A549 (cell line): ENCODE data around the gene TM9SF4. TPM values are rescaled to one million over a fixed set of nuclear protein-coding genes. Genes with fewer than 3 reads are reported as not detected.

ENCODE experiments used
- ATAC-seq, 2 experiments: fragments of 200-7000 bp in 1 of 2; fragments of >200 bp in 1 of 2; cut with Nextera tagmentation in 1 of 2; cut with Tn5 transposase in 1 of 2; 3 replicates each; pipeline versions ENCODE4 v1.8.0 to v1.9.1; 2018 to 2020; ENCODE audit warnings: mild to moderate bottlenecking in 1 of 2, moderate library complexity in 1 of 2
- CTCF ChIA-PET: fragments of 300-600 bp; sonication (Branson Sonifier 250); formaldehyde crosslinking; extraction: SDS; loops from one replicate; lab custom pipeline; 2021; ENCODE audit warnings: antibody characterized with exemption, inconsistent platforms; lab: Yijun Ruan, JAX
- POLR2A ChIA-PET: fragments of 350-600 bp; formaldehyde crosslinking; extraction: SDS; loops from one replicate; lab custom pipeline; 2021; ENCODE audit warnings: antibody characterized with exemption, inconsistent platforms; lab: Yijun Ruan, JAX
- DNase-seq, 2 experiments: peaks; one replicate each; pipeline versions ENCODE4 v3.0.0 to v3.0.0-alpha.2; 2011 to 2016; ENCODE audit warnings: low read depth in 1 of 2, low spot score in 1 of 2
- FAIRE-seq: peaks from 2 replicates; lab custom pipeline; 2011; peaks lifted over from hg19 to GRCh38; lab: Jason Lieb, UNC
- H3K27ac ChIP-seq, 2 experiments: fragments of >200 bp; sonication (Bioruptor Twin); formaldehyde crosslinking; 3 replicates each; pipeline ENCODE4 v1.5.1; 2016 to 2017
- H3K4me1 ChIP-seq: fragments of >200 bp; sonication (Bioruptor Twin); formaldehyde crosslinking; 3 replicates; pipeline ENCODE4 v1.6.1; 2016
- H3K4me2 ChIP-seq: fragments of >200 bp; sonication (Bioruptor Twin); formaldehyde crosslinking; 3 replicates; pipeline ENCODE4 v1.6.1; 2016
- H3K4me3 ChIP-seq: fragments of >200 bp; sonication (Bioruptor Twin); formaldehyde crosslinking; 3 replicates; pipeline ENCODE4 v1.5.1; 2016
- H3K9me3 ChIP-seq: fragments of >200 bp; sonication (Bioruptor Twin); formaldehyde crosslinking; 3 replicates; pipeline ENCODE4 v1.6.1; 2016
- ATOH8 ChIP-seq: fragments of 250-450 bp; sonication (Bioruptor Pico); IDR thresholded peaks from 2 replicates; pipeline ENCODE4 v1.5.0; 2020; ENCODE audit warnings: low read depth, mild to moderate bottlenecking, moderate library complexity
- BCL3 ChIP-seq: fragments of >200 bp; sonication (Bioruptor Twin); formaldehyde crosslinking; IDR thresholded peaks from 3 replicates; pipeline ENCODE4 v1.6.1; 2016
- CBX8 ChIP-seq: fragments of 200-600 bp; sonication (generic); IDR thresholded peaks from 2 replicates; pipeline ENCODE4 v1.6.1; 2016
- CEBPB ChIP-seq, 2 experiments: fragments of >200 bp in 1 of 2; sonication (Bioruptor Twin) in 1 of 2; formaldehyde crosslinking in 1 of 2; IDR thresholded peaks; 2 replicates each; pipeline ENCODE4 v1.6.1; 2012 to 2016
- E2F6 ChIP-seq: IDR thresholded peaks from 2 replicates; pipeline ENCODE4 v1.6.1; 2012; ENCODE audit warnings: low read depth, borderline replicate concordance
- EHF ChIP-seq: fragments of 250-450 bp; sonication (Bioruptor Pico); IDR thresholded peaks from 2 replicates; pipeline ENCODE4 v1.5.0; 2020; ENCODE audit warnings: mild to moderate bottlenecking
- EHMT2 ChIP-seq: fragments of 200-600 bp; sonication (generic); IDR thresholded peaks from 2 replicates; pipeline ENCODE4 v1.6.1; 2016; ENCODE audit warnings: antibody characterized with exemption, low read depth, mild to moderate bottlenecking, moderate library complexity
- EP300 ChIP-seq, 2 experiments: fragments of >200 bp; sonication (Bioruptor Twin); formaldehyde crosslinking; IDR thresholded peaks; 2 replicates in 1 of 2; 3 replicates in 1 of 2; pipeline ENCODE4 v1.6.1; 2016 to 2017
- ESRRA ChIP-seq: fragments of 150-350 bp; IDR thresholded peaks from 2 replicates; pipeline ENCODE4 v1.6.1; 2014; ENCODE audit warnings: mild to moderate bottlenecking, low read length, borderline replicate concordance
- HOXB5 ChIP-seq: fragments of 250-450 bp; sonication (Bioruptor Pico); IDR thresholded peaks from 2 replicates; pipeline ENCODE4 v1.5.0; 2020; ENCODE audit warnings: mild to moderate bottlenecking, moderate library complexity
- JUNB ChIP-seq: fragments of >200 bp; sonication (Bioruptor Twin); formaldehyde crosslinking; IDR thresholded peaks from 2 replicates; pipeline ENCODE4 v1.6.1; 2016
- KDM1A ChIP-seq: fragments of 200-600 bp; sonication (generic); IDR thresholded peaks from 2 replicates; pipeline ENCODE4 v1.6.1; 2016; ENCODE audit warnings: low read depth, mild to moderate bottlenecking
- KDM5A ChIP-seq: fragments of 200-600 bp; sonication (generic); IDR thresholded peaks from 2 replicates; pipeline ENCODE4 v1.6.1; 2016; ENCODE audit warnings: antibody characterized with exemption, mild to moderate bottlenecking
- MAFK ChIP-seq: fragments of 450-650 bp; IDR thresholded peaks from 2 replicates; pipeline ENCODE4 v1.6.1; 2014; ENCODE audit not compliant: partially characterized antibody
- MAZ ChIP-seq: fragments of 150-350 bp; IDR thresholded peaks from 2 replicates; pipeline ENCODE4 v1.6.1; 2014; ENCODE audit warnings: antibody characterized with exemption, low read depth, low read length, borderline replicate concordance
- MYC ChIP-seq: IDR thresholded peaks from 2 replicates; pipeline ENCODE4 v1.6.1; 2012; ENCODE audit warnings: mild to moderate bottlenecking, inconsistent platforms, low read length, improper control_type of control experiment, borderline replicate concordance
- PHF8 ChIP-seq: fragments of 200-600 bp; sonication (generic); IDR thresholded peaks from 2 replicates; pipeline ENCODE4 v1.6.1; 2016; ENCODE audit warnings: low read depth, mild to moderate bottlenecking, antibody characterized with exemption, moderate library complexity, borderline replicate concordance
- RARB ChIP-seq: fragments of 250-450 bp; sonication (Bioruptor Pico); IDR thresholded peaks from 2 replicates; pipeline ENCODE4 v1.8.0; 2021; ENCODE audit warnings: mild to moderate bottlenecking, moderate library complexity
- REST ChIP-seq: fragments of 200-600 bp; sonication (generic); IDR thresholded peaks from 2 replicates; pipeline ENCODE4 v1.6.1; 2016; ENCODE audit warnings: antibody characterized with exemption, mild to moderate bottlenecking, moderate library complexity
- RFX5 ChIP-seq: fragments of 450-650 bp; IDR thresholded peaks from 2 replicates; pipeline ENCODE4 v1.7.1; 2014; ENCODE audit warnings: antibody characterized with exemption, mild to moderate bottlenecking, moderate library complexity
- TFCP2L1 ChIP-seq: fragments of 250-450 bp; sonication (Bioruptor Pico); IDR thresholded peaks from 2 replicates; pipeline ENCODE4 v1.5.0; 2021; ENCODE audit warnings: mild to moderate bottlenecking
- TP53 ChIP-seq: fragments of 250-450 bp; sonication (Bioruptor Pico); IDR thresholded peaks from 2 replicates; pipeline ENCODE4 v1.5.0; 2021; ENCODE audit warnings: mild to moderate bottlenecking, moderate library complexity
- USF2 ChIP-seq: fragments of 450-650 bp; IDR thresholded peaks from 2 replicates; pipeline ENCODE4 v1.6.1; 2014; ENCODE audit warnings: antibody characterized with exemption
- ZSCAN20 ChIP-seq: fragments of 250-450 bp; sonication (Bioruptor Pico); IDR thresholded peaks from 2 replicates; pipeline ENCODE4 v1.8.0; 2022; ENCODE audit warnings: mild to moderate bottlenecking, moderate library complexity
- WGBS: methylation state at CpG from one replicate; pipeline ENCODE4 v1.1.6; 2017; ENCODE audit errors: missing lambda C conversion rate; 5-methylcytosine and 5-hydroxymethylcytosine counted together
- polyA plus RNA-seq, 4 experiments: library from polyadenylated mRNA; depleted of rRNA in 3 of 4; stranded (reverse); fragments of >200 nt; fragmentation: RNase III in 1 of 4; extraction: RNeasy Plus Mini Kit Qiagen cat#74134 plus additional on column Dnase treatment in 1 of 4; gene quantifications; 2 replicates in 3 of 4; 3 replicates in 1 of 4; pipeline ENCODE4 v1.2.3, GENCODE V29; 2011 to 2017

Gene TM9SF4
- polyA plus RNA-seq, 2 of the 4 experiments (the other 2 are of a cell fraction), result 52.3 to 60.0 TPM

GRCh38 chr20:32163951-32164350, 54.4 kb downstream of the TM9SF4 start:
- Histone ChIP-seq H3K27ac (no peak overlapping the region), H3K4me1 (no peaks in the 10 kb centered on the region), H3K4me2 (no peak overlapping the region), H3K9me3 (no peaks in the 10 kb centered on the region), H3K4me3 (no peak overlapping the region)
- FAIRE-seq (no peak), DNase-seq (no peak), ATAC-seq (no peak)
- ChIA-PET CTCF (no interaction called here), POLR2A (no interaction called here)
- 91% methylated on average over 5 of the region's 5 CpGs for WGBS
- TF ChIP-seq ZSCAN20 (CRISPR knock-in tag), result no peak
- no peak for TF ChIP-seq ESRRA
- no peak for TF ChIP-seq BCL3
- no peak for TF ChIP-seq MAFK
- no peak for TF ChIP-seq TP53 (CRISPR knock-in tag)
- no peak for TF ChIP-seq MAZ
- no peak for TF ChIP-seq RARB (CRISPR knock-in tag)
- no peak for TF ChIP-seq CEBPB (IDR thresholded peaks at IDR 0.05)
- TF ChIP-seq TFCP2L1 (CRISPR knock-in tag), result no peak
- TF ChIP-seq PHF8, result no peak
- no peak for TF ChIP-seq EHMT2
- TF ChIP-seq EHF (CRISPR knock-in tag), result no peak
- TF ChIP-seq CBX8, result no peak

- H3K4me2 ChIP-seq, result no peak overlapping the region
- H3K4me1 ChIP-seq, result no peaks in the 10 kb centered on the region
- DNase-seq (no peak), ATAC-seq (no peak), FAIRE-seq (no peak)
- 91% methylated on average over 21 of the region's 21 CpGs for WGBS
- H3K4me3 ChIP-seq, result no peak overlapping the region
- CTCF ChIA-PET, result no interaction called here
- TF ChIP-seq BCL3, result no peak
- no peak for TF ChIP-seq KDM1A
- TF ChIP-seq ATOH8 (CRISPR knock-in tag), result no peak
- TF ChIP-seq E2F6, result no peak
- TF ChIP-seq EP300 (IDR thresholded peaks at IDR 0.05), result no peak
- no peak for TF ChIP-seq KDM5A
- H3K27ac ChIP-seq, result no peak overlapping the region
- POLR2A ChIA-PET, result no interaction called here
- no peaks in the 10 kb centered on the region for H3K9me3 ChIP-seq
These were observed 55.6 kb downstream of the TM9SF4 start for GRCh38 chr20:32164984-32165735.

GRCh38 chr20:32165836-32166545, 56.5 kb downstream of the TM9SF4 start:
- Histone ChIP-seq H3K27ac (no peak overlapping the region), H3K4me2 (no peak overlapping the region), H3K4me1 (no peaks in the 10 kb centered on the region), H3K4me3 (no peak overlapping the region), H3K9me3 (no peaks in the 10 kb centered on the region)
- ChIA-PET CTCF (no interaction called here), POLR2A (no interaction called here)
- FAIRE-seq (no peak), ATAC-seq (no peak; a peak in 1 of 6 replicates), DNase-seq (no peak)
- WGBS, result 85% methylated on average over 8 of the region's 8 CpGs
- no peak for TF ChIP-seq JUNB
- TF ChIP-seq HOXB5 (CRISPR knock-in tag), result no peak
- TF ChIP-seq PHF8, result no peak
- TF ChIP-seq RARB (CRISPR knock-in tag), result no peak
- TF ChIP-seq MYC, result no peak
- TF ChIP-seq KDM5A, result no peak
- no peak for TF ChIP-seq EP300 (IDR thresholded peaks at IDR 0.05)
- no peak for TF ChIP-seq RFX5
- TF ChIP-seq USF2, result no peak
- no peak for TF ChIP-seq MAZ
- TF ChIP-seq REST, result no peak
- TF ChIP-seq ZSCAN20 (CRISPR knock-in tag), result no peak
- no peak for TF ChIP-seq MAFK
